HG03378 (cell line): ENCODE results near the gene CASK.

Experiments used
- ATAC-seq: cut with Tn5 transposase; IDR thresholded peaks from one replicate; pipeline ENCODE4 v1.9.1; 2021; ENCODE audit warnings: mild to moderate bottlenecking, moderate library complexity; ENCODE audit not compliant: unreplicated experiment

Gene CASK

GRCh38 chrX:41837270-41837944, 85.9 kb downstream of the CASK start:
- no peak for ATAC-seq

GRCh38 chrX:41828826-41829225, 94.5 kb downstream of the CASK start:
- ATAC-seq = no peak

GRCh38 chrX:41827886-41828285, 95.5 kb downstream of the CASK start:
- ATAC-seq = no peak

GRCh38 chrX:41825796-41826195, 97.6 kb downstream of the CASK start:
- ATAC-seq = no peak

GRCh38 chrX:41824551-41824950, 98.8 kb downstream of the CASK start:
- ATAC-seq = no peak

- no peak for ATAC-seq
Observed at GRCh38 chrX:41823402-41823801, 100.0 kb downstream of the CASK start.

- ATAC-seq = no peak
Observed at GRCh38 chrX:41822892-41823291, 100.5 kb downstream of the CASK start.

GRCh38 chrX:41808047-41808446, 115.3 kb downstream of the CASK start:
- ATAC-seq = no peak

- ATAC-seq = no peak
Observed at GRCh38 chrX:41802958-41803357, 120.4 kb downstream of the CASK start.

- no peak for ATAC-seq
Observed at GRCh38 chrX:41799661-41800060, 123.7 kb downstream of the CASK start.

- no peak for ATAC-seq
Observed at GRCh38 chrX:41796577-41796976, 126.8 kb downstream of the CASK start.

GRCh38 chrX:41796046-41796445, 127.3 kb downstream of the CASK start:
- no peak for ATAC-seq

GRCh38 chrX:41789374-41789773, 134.0 kb downstream of the CASK start:
- no peak for ATAC-seq

GRCh38 chrX:41785685-41786084, 137.7 kb downstream of the CASK start:
- ATAC-seq = no peak

- peak; percentile 64 for ATAC-seq
Observed at GRCh38 chrX:41781500-41781899, 141.9 kb downstream of the CASK start.

- no peak for ATAC-seq
Observed at GRCh38 chrX:41779941-41780340, 143.4 kb downstream of the CASK start.

GRCh38 chrX:41779030-41779564, 144.3 kb downstream of the CASK start:
- no peak for ATAC-seq

GRCh38 chrX:41761702-41762101, 161.7 kb downstream of the CASK start:
- no peak for ATAC-seq

- ATAC-seq = no peak
Observed at GRCh38 chrX:41761169-41761568, 162.2 kb downstream of the CASK start.

GRCh38 chrX:41759817-41760216, 163.5 kb downstream of the CASK start:
- no peak for ATAC-seq

GRCh38 chrX:41758401-41758800, 165.0 kb downstream of the CASK start:
- no peak for ATAC-seq

- no peak for ATAC-seq
Observed at GRCh38 chrX:41750716-41751115, 172.6 kb downstream of the CASK start.

- ATAC-seq = no peak
Observed at GRCh38 chrX:41739871-41740270, 183.5 kb downstream of the CASK start.
